NCI-H1417 treated with DMSO at 0.1 percent for 48 hours (cell line): ENCODE measurements around the gene SPINT2.

Experiments used
- DNase-seq: peaks from one replicate; lab custom pipeline; 2025; lab: John Stamatoyannopoulos, UW

The SPINT2 gene

DNA sequence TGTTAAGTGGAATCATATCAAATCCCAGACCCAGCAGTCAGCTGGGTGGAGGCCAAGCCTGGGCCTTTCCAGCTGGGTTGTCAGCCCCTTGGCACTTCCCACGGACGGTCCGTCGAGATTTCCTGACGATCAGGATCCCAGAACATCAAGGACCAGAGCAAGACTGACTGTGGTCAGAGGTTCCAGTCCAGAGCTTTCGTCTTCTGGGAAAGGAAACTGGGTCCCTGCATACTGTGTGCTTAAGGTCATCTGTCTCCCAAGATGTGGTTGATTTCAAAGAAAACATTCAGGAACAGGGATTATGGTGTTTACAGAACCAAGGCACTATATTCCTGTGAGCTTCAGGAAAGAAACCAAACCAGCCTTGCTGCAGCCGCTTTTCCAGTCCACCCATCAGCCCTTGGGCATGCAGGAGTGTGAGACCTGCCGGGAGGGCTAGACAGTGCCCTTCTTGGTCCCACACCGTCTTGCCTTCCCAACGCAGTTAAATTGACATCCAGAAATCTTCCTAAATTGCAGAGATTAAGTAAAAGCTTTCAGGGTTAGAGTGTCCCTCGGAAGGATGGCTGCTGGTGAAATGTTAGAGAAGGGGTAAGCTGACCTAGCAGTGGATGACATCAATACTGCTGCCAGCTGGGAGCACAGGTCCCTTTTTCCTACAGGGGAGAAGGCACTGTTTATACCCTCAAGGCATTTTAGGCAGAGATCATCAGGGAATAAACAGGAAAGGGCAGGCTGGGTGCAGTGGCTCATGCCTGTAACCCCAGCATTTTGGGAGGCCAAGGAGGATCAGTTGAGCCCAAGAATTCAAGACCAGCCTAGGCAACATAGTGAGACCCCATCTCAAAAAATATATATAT lies 34.7 kb downstream of the SPINT2 start:
- no peak for DNase-seq

DNA sequence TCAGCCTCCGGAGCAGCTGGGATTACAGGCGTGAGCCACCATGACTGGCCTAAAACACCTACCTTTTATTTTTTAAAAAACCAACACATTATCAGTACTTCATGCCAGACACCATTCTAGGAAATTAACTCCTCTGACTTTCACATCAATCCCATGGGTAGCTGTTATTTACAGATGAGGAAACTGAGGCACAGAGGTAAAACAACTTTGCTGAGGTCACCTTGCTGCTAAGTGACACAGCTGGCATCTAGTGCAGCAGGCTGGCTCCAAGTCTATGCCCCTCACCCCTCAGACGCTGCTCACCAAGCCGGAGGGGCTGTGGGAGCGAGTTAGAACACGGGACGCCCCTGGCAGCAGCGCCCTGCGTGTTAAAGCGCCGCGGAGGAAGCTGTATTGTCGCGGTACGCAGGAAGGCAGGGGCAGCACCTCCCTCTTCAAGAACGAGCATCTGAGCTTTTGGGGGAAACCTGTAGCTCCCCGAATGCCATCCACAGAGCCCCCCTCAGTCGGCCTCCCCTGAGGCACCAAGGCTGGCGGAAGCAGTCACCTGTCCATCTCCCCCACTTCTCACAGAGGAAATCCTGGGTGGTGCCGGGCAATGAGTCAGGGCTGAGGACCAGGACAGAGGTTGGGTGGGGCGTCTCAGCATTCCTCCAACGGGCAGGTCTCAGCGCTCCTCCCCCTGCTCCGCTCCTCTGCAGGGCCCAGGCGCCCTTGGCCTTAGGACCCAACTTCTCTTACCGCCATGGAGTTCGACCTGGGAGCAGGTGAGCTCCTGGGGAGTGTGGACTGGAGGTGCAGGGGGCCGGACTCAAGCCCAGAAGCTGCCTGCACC lies 39.4 kb downstream of the SPINT2 start, which contains the start of gene C19orf33:
Gene C19orf33 (plus strand): TSS at position 735 of the 835 bp plus-strand sequence. CDS start 11 bp downstream, at position 746.
- DNase-seq, result no peak

DNA sequence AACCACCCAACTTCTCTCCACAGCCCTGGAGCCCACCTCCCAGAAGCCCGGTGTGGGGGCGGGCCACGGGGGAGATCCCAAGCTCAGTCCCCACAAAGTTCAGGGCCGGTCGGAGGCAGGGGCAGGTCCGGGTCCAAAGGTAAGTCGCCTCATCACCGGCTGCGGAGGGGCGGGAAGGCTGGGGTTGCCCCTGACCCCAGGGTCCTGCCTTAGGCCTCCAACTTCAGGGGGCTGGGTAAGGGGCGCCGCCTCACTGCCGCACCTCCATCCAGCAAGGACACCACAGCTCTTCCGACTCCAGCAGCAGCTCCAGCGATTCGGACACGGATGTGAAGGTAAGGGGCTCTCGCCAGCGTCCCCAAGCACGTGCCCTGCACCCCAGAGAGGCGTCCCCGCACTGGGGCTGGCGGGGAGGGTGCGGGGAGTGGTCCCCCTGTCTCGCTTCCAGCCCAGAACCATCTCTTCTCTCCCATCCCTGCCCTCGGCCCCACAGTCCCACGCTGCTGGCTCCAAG lies 40.0 kb downstream of the SPINT2 start:
- DNase-seq, result no peak

DNA sequence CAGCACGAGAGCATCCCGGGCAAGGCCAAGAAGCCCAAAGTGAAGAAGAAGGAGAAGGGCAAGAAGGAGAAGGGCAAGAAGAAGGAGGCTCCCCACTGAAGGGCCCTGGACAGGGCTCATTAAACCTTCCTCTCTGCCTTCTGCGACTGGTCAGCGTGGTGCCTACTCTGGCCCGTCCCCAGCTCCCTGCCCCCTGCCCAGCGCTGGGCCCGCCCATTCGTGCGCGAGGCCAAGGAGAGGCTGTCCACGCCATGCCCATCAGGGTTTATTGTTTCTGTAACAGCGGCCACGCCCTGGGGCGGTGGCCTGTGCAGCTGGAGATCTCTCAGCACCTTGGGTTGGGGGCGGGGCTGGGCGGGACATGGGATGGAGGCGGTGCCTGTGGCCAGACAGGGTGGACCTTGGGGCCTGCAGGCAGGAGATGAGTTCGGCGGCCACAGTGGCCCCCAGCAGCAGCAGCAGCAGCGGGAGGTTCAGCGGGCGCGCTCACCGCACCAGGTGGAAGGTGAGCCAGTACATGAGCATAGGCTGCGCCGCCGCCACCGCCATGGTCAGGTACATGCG lies 40.6 kb downstream of the SPINT2 start:
- no peak for DNase-seq

DNA sequence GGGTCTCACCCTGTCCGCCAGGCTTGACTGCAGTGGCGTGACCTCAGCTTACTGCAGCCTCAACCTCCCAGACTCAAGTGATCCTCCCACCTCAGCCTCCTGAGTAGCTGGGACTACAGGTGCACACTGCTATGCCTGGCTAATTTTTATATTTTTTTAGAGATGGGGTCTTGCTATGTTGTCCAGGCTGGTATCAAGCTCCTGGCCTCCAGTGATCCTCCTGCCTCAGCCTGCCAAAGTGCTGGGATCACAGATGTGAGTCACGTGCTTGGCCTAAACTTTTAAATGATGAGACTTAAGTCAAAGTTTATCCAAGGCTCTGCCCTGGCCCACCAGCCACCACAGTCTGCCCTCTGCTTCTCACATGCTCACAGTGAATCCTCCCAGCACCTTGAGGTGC lies 41.9 kb downstream of the SPINT2 start:
- DNase-seq, result no peak

DNA sequence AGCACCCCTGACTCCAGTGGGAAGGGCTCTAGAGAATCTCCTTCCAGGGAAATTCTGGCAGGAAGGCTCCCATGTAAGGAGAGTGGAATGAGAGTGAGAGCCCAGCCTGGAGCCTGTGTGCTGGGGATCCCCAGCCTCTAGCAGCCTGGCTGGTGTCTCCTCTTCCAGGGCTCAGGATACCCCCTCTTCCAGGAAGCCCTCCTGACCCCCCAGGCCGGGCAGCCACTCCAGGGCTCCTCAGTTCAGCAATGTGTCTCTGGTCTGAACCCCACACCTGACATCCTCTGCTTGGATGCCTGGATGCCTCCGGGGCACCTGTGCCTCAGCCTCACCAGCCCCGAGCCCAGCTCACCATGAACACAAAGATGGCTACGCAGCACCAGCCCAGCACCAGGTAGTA lies 42.7 kb downstream of the SPINT2 start:
- no peak for DNase-seq

DNA sequence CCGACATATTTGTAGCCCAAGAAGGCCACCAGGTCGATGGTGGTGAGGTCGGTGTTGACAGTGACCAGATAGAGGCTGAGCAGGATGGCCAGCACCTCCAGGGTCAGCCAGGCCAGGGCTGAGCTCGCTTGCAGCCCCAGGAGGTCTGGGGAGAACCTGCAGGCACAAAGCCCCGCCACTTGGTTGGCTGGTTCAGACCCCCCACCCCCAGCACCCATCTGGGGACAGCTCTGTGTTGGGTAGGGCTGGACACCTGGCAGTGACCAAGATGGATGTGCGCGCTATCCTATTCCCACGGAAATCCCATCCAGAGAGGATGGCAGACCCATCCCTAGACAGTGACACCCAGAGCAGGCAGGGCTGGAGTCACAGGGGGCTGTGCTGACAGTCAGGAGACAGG lies 43.2 kb downstream of the SPINT2 start:
- DNase-seq, result no peak

DNA sequence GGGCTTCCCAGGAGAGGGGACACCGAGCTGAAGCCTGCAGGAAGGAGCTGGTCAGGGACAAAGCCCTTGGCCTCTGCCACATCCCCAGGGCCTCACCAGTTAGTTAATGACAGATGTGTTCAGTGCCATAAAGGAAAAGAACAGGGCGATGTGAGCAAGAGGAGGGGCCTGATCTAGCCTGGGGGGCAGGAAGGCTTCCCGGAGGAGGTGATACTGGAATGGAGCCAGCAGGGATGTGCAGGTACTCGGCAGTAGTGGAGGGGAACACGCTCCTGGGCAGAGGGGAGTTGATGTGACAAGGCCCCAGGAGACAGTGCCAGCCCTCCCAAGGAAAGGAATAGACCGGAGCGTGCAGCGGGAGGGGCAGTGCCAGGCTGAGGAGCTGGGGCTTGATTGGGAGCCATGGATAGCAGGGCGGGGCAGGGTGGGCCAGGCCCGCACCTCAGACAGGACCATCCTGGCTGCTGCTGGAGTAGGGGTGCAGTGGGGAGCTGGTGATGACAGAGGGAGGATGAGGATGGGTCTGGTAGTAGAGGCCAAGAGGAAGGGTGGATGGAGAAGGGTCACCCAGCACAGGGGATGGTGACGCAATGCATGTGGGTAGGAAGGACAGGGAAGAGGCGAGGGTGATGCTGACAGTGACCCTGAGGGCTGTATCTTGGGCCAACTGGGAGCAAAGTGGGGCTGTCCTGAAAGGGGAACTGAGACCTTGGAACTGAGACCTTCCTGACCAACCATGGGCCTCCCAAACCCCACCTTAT lies 43.8 kb downstream of the SPINT2 start:
- no peak for DNase-seq

DNA sequence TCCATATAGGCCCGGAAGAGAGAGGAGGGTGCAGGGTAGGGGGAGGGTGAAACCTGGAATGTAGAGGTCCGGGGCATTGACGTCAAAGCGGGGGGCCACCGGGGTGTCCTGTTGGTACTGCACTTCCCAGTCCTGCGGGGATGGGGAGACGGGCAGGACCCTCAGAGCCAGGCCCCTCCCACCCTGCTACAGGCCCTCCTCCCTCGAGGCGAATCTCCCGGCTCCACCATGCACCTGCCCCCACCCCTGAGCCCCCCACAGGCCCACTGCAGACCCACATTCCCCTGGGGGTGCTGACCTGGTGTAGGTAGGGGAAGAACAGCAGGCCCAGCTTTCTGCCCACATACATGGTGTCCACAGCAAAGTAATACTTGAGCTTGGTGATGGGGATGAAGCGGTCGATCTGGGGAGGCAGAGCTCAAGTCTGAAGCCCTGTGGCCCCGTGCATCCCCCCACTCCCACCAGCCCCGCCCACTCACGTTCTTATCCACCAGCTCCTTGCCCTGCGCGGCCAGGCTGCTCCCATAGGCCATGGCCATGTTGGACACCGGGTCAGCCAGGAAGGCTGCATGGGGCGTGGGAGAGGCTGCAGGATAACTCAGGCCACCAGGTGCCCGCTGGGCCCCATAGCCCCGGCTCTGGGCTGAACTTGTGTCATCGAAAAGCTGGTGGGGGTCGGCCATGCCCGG lies 44.7 kb downstream of the SPINT2 start:
- no peak for DNase-seq

DNA sequence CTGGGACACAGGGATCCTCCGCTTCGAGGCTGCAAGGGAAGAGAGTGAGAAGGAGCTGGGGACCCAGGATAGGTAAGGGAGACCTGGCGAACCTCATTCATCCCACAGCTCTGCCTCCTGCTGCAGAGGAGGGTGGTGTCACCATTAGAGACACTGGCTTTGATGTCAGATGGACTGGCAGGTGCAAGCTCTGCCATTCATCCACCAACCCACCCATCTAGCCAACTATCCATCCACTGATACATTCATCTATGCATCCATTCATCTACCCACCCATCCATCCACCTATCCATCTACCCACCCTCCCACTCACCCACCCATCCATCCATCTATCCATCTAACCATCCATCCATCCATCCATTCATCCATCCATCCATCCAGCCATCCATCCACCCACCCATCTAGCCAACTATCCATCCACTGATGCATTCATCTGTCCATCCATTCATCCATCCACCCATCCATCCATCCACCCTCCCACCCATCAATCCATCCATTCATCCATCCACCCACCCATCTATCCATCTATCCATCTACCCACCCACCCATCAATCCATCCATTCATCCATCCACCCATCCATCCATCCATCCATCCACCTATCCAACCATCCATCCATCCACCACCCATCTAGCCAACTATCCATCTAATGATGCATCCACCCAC lies 45.4 kb downstream of the SPINT2 start:
- no peak for DNase-seq

DNA sequence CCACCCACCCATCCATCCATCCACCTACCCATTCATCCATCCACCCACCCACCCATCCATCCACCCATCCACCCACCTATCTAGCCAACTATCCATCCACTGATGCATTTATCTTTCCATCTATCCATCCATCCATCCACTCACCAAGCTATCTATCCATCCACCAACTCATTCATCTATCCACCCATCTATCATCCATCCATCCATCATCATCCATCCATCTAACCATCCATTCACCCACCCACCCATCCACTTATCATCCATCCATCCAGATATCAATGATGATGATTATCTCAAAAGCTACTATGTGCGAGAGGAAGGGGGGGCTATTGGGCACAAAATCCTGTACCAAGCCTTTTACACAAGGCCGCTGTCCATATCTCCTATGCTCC lies 45.9 kb downstream of the SPINT2 start:
- DNase-seq, result no peak

DNA sequence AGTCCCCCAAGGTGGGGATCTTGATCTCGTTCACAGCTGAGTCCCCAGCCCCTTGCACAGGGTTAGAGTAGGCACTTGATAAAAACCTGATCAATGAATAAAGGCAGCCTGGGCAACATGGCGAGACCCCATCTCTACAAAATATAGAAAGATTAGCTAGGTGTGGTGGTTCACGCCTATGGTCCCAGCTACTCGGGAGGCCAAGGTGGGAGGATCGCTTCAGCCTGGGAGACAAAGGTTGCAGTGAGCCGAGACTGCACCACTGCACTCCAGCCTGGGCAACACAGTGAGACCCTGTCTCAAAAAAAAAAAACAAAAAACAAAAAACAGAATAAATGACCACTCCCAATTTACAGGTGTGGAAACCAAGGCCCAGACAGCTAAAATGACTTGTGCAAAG lies 46.6 kb downstream of the SPINT2 start:
- DNase-seq, result no peak

DNA sequence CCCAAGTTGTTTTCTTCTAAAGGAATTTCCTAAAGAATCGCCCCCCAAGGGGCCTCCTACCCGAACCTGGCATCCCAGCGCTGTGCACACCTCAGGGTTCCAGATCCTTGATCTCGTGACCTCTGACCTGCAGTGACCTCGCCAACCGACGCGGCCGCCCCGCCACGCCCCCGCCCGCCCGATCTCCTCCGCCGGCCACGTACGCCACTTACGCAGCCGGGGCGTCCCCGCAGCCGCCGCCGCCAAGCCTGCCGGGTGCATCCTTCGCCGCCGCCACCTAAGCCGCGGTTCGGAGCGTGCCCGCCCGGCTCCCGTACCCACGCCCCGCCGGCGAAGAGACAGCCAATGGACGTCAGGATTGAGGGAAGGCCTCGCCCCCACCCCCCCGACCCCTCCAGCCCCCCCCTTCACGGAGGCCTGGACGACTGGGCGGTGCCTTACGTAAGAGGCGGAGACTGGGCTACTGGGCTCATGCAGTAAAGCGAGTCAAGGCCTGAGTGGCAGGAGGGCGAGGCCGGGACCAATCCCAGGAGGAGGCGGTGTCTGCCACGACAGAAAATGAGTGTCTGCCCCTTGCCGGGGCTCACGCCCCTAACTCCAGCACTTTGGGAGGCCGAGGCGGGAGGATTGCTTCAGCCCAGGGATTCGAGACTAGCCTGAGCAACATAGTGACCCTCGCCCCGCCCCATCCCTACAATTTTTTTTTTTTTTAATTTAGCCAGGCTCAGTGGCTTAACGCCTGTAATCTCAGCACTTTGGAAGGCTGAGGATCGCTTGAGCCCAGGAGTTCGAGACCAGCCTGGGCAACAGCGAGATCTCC lies 51.5 kb downstream of the SPINT2 start, which contains the start of gene YIF1B:
Gene YIF1B (minus strand): TSS at position 291 of the 820 bp plus-strand sequence. CDS start 30 bp downstream, at position 261.
- peak; percentile 82 for DNase-seq

DNA sequence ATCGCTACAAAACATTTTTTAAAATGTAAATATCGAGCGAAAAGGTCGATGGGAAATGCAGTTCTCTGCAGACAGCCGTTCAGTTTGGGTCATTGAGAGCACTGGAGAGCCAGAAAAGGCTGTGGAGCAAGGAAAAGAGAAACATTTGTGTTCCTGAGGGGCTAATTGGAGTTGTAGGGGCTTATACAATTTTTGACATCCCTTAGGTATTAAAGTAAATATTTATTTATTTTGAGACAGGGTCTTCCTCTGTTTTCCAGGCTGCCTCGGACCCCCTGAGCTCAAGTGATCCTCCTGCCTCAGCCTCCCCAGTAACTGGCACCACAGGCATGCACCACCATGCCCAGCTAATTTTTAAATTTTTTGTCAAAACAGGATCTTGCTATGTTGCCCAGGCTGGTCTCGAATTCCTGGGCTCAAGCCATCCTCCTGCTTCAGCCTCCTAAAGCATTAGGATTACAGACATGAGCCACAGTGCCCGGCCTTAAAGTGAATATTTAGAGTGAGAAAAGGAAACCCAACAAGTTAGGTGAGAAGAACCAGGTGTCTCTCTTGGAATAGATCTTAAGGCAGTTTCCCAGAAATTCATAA lies 52.2 kb downstream of the SPINT2 start:
- no peak for DNase-seq

DNA sequence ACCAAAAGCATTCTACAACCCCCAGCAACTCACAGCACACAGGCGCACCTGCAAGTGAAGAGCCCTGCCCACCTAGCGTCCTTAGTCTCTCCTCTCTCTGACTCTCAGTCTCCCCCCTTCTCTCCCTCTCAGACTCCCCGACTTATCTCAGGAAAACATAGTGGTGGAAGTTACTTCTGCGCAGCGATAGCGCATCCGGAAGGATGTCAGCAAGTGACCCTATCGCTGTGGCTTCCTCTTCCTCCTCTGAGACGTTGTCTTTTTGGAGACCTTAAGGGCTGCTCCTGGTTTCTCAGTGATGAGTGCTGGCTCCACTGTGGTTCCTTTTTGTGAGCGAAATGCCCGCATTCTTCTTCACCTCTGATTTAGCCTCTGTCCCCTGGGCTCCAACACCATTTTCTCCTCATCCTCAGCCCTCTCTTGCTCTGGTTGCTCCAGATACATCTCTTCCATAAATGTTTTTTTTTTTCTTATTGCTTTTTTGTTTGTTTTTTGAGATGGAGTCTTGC lies 52.8 kb downstream of the SPINT2 start:
- no peak for DNase-seq

DNA sequence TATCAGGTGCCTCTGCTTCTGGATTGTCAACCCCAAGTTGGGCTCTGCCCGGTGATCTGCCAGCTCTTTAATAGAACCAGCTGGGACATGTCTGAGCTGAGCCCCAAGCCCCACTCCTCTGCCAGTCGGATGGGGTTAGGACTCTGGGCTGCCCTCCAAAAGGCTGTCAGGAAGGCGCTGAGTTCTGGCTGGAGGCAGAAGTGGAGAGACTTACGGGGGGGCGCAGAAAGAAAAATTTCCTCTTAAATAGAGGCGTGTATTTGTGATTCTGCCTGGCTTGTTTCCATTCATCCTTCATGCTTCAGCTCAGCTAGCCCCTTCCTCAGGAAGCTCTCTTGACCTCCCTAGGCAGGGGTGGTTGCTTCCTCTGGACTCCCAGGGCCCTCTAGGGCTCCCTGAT lies 54.3 kb downstream of the SPINT2 start:
- DNase-seq, result no peak

DNA sequence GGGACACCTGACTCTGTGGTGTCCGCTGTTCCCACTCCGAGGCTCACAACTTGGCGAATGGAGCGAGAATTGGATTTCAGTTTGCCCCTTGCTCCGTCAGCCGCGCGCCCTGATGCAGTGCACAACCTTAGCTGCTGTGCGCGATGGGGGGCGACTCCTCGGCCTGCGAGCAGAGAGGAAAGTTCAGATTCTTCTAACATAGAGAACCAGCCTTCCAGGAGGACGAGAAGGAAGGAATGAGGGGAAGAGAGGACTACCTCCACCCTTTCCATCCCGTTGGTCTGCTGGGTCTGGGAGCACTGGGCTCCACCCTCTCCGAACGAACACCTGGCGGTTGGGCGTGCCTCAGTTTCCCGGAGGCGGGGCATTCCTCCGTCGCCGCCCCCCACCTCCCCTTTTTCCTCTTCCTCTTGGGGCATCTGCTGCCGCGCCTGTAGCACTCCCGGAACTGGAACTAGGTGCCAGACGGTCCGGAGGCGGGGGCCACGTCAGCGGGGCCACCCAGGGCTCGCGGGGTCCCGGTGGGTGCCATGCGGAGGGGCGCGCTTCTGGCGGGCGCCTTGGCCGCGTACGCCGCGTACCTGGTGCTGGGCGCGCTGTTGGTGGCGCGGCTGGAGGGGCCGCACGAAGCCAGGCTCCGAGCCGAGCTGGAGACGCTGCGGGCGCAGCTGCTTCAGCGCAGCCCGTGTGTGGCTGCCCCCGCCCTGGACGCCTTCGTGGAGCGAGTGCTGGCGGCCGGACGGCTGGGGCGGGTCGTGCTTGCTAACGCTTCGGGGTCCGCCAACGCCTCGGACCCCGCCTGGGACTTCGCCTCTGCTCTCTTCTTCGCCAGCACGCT lies 55.3 kb downstream of the SPINT2 start, which contains the start of gene KCNK6:
Gene KCNK6 (plus strand): TSS at position 425 of the 838 bp plus-strand sequence. CDS start 106 bp downstream, at position 531.
- no peak for DNase-seq

DNA sequence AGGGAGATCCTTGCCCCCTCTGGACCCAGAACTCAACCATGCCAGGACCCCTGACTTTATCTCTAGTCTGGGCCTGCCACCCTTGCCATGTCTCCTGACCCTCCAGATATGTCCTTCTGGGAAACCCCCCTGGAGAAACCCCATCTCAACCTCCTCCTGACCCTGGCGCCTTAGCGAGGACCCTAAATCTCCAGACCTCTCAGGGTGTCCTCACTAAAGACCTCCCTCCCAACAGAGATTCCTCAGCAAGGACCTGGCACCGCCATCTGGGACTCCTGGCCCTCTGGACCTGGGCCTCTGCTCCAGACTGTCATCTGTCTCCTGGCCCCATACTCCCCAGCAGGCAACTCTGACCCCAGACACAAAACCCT lies 56.6 kb downstream of the SPINT2 start:
- DNase-seq, result no peak
